ENCODE measurements around the gene LAYN. TPM values are rescaled to one million over a fixed set of nuclear protein-coding genes. Genes with fewer than 3 reads are reported as not detected.

Gene LAYN
- total and polyA plus RNA-seq, 7 donors, result 0.60 to 12.6 (median 8.0) TPM

- TF ChIP-seq CTCF (IDR thresholded peaks at IDR 0.05), result no peak
- intact Hi-C loops (cut with DNase I), result no loop called here
- Histone ChIP-seq H3K27ac (no peak overlapping the region), H3K36me3 (ENCODE audit: insufficient read depth in 1 of 2, low read depth in 1 of 2) (no peaks in the 10 kb centered on the region), H3K9me3 (no peaks in the 10 kb centered on the region), H3K4me1 (no peaks in the 10 kb centered on the region), H3K4me3 (no peak overlapping the region), H3K27me3 (ENCODE audit: insufficient read depth in 3 of 3, low read length in 2 of 3) (no peaks in the 10 kb centered on the region)
- DNase-seq (no peak), ATAC-seq (no peak)
- WGBS, 3 donors, result 81 to 93% (median 81%) methylated on average over 2 of the region's 2 CpGs
These were observed 19.4 kb upstream of the LAYN start for GRCh38 chr11:111521135-111521534.

GRCh38 chr11:111522426-111522825 lies 18.1 kb upstream of the LAYN start:
- DNase-seq, result no peak
- intact Hi-C loops (cut with DNase I), result no loop called here
- H3K4me3 ChIP-seq, result no peak overlapping the region
- H3K27me3 ChIP-seq (ENCODE audit: insufficient read depth in 3 of 3, low read length in 2 of 3), result no peaks in the 10 kb centered on the region
- 92 to 93% (median 93%) methylated on average over 5 of the region's 5 CpGs for WGBS, 3 donors
- no peaks in the 10 kb centered on the region for H3K36me3 ChIP-seq (ENCODE audit: insufficient read depth in 1 of 2, low read depth in 1 of 2)
- H3K9me3 ChIP-seq, result no peaks in the 10 kb centered on the region
- TF ChIP-seq CTCF (IDR thresholded peaks at IDR 0.05), result no peak
- no peak for ATAC-seq
- H3K27ac ChIP-seq, result no peak overlapping the region
- H3K4me1 ChIP-seq, result no peaks in the 10 kb centered on the region

GRCh38 chr11:111523343-111523742 lies 17.2 kb upstream of the LAYN start:
- Histone ChIP-seq H3K27me3 (ENCODE audit: insufficient read depth in 3 of 3, low read length in 2 of 3) (no peaks in the 10 kb centered on the region), H3K27ac (no peak overlapping the region), H3K9me3 (no peaks in the 10 kb centered on the region), H3K36me3 (ENCODE audit: insufficient read depth in 1 of 2, low read depth in 1 of 2) (no peaks in the 10 kb centered on the region), H3K4me1 (no peaks in the 10 kb centered on the region), H3K4me3 (no peak overlapping the region)
- ATAC-seq (no peak), DNase-seq (no peak)
- intact Hi-C loops (cut with DNase I), result no loop called here
- TF ChIP-seq CTCF (IDR thresholded peaks at IDR 0.05), result no peak
- 96 to 100% (median 100%) methylated on average over 2 of the region's 2 CpGs for WGBS, 3 donors

GRCh38 chr11:111524056-111524455 lies 16.5 kb upstream of the LAYN start:
- Histone ChIP-seq H3K4me1 (no peaks in the 10 kb centered on the region), H3K4me3 (no peak overlapping the region), H3K27ac (no peak overlapping the region), H3K27me3 (ENCODE audit: insufficient read depth in 3 of 3, low read length in 2 of 3) (no peaks in the 10 kb centered on the region), H3K36me3 (ENCODE audit: insufficient read depth in 1 of 2, low read depth in 1 of 2) (no peaks in the 10 kb centered on the region), H3K9me3 (no peaks in the 10 kb centered on the region)
- TF ChIP-seq CTCF (IDR thresholded peaks at IDR 0.05), result no peak
- intact Hi-C loops (cut with DNase I), result no loop called here
- DNase-seq (no peak), ATAC-seq (no peak)
- WGBS, 3 donors, result 33 to 56% (median 36%) methylated on average over 1 of the region's 1 CpG

GRCh38 chr11:111525456-111525855 lies 15.1 kb upstream of the LAYN start:
- H3K27me3 ChIP-seq (ENCODE audit: insufficient read depth in 3 of 3, low read length in 2 of 3), result no peaks in the 10 kb centered on the region
- no peak overlapping the region for H3K27ac ChIP-seq
- DNase-seq, result no peak
- ATAC-seq, result no peak
- H3K4me3 ChIP-seq, result no peak overlapping the region
- no peaks in the 10 kb centered on the region for H3K9me3 ChIP-seq
- 97 to 100% (median 97%) methylated on average over 1 of the region's 1 CpG for WGBS, 3 donors
- no peaks in the 10 kb centered on the region for H3K36me3 ChIP-seq (ENCODE audit: insufficient read depth in 1 of 2, low read depth in 1 of 2)
- no peak for TF ChIP-seq CTCF (IDR thresholded peaks at IDR 0.05)
- H3K4me1 ChIP-seq, result no peaks in the 10 kb centered on the region
- intact Hi-C loops (cut with DNase I), result no loop called here

Measured in psoas muscle (tissue), 8 donors.